HepG2 (cell line): ENCODE results near the gene VARS1. TPM values are rescaled to one million over a fixed set of nuclear protein-coding genes. Genes with fewer than 3 reads are reported as not detected.

Source experiments
- ATF5 ChIP-seq: sonication (generic); formaldehyde crosslinking; IDR thresholded peaks from 2 replicates; pipeline ENCODE4 v1.4.0; 2020; ENCODE audit warnings: mild to moderate bottlenecking, low read depth, missing genetic modification reagents
- BHLHE40 ChIP-seq: IDR thresholded peaks from 2 replicates; pipeline ENCODE4 v1.6.1; 2011; ENCODE audit warnings: low read length, improper control_type of control experiment
- CC2D1A ChIP-seq: sonication (generic); formaldehyde crosslinking; IDR thresholded peaks from 2 replicates; pipeline ENCODE4 v1.8.1; 2023; ENCODE audit warnings: mild to moderate bottlenecking, missing genetic modification reagents
- E2F1 ChIP-seq: sonication (generic); formaldehyde crosslinking; IDR thresholded peaks from 2 replicates; pipeline ENCODE4 v1.5.0; 2020; ENCODE audit warnings: missing genetic modification reagents
- FOXA1 ChIP-seq, 2 experiments: fragments of 450-650 bp in 1 of 2; sonication (generic) in 1 of 2; formaldehyde crosslinking in 1 of 2; IDR thresholded peaks; 2 replicates each; pipeline versions ENCODE4 v1.4.0 to v1.6.1; 2016 to 2020; ENCODE audit warnings: missing genetic modification reagents in 1 of 2
- GTF3A ChIP-seq: sonication (generic); formaldehyde crosslinking; conservative IDR thresholded peaks from 2 replicates; pipeline ENCODE4 v1.4.0; 2020; ENCODE audit warnings: mild to moderate bottlenecking, missing genetic modification reagents
- KAT8 ChIP-seq: IDR thresholded peaks from 2 replicates; pipeline ENCODE4 v1.6.1; 2016; ENCODE audit warnings: missing genetic modification reagents, missing compliant biosample characterization
- MED13 ChIP-seq: sonication (generic); formaldehyde crosslinking; IDR thresholded peaks from 2 replicates; pipeline ENCODE4 v1.5.0; 2020; ENCODE audit warnings: missing genetic modification reagents
- MLLT10 ChIP-seq: sonication (generic); formaldehyde crosslinking; IDR thresholded peaks from 2 replicates; pipeline ENCODE4 v1.4.0; 2020; ENCODE audit warnings: missing genetic modification reagents
- PAX8 ChIP-seq: sonication (generic); formaldehyde crosslinking; IDR thresholded peaks from 2 replicates; pipeline ENCODE4 v1.8.0; 2022; ENCODE audit warnings: mild to moderate bottlenecking, missing genetic modification reagents, borderline replicate concordance
- POLR2AphosphoS2 ChIP-seq: IDR thresholded peaks from 2 replicates; pipeline ENCODE4 v1.6.1; 2011; ENCODE audit warnings: low read depth, low read length, improper control_type of control experiment
- POLR2AphosphoS5 ChIP-seq: IDR thresholded peaks from 2 replicates; pipeline ENCODE4 v1.6.1; 2012; ENCODE audit warnings: low read depth, low read length
- PRDM10 ChIP-seq: sonication (generic); formaldehyde crosslinking; IDR thresholded peaks from 2 replicates; pipeline ENCODE4 v1.4.0; 2020; ENCODE audit warnings: low read depth, missing genetic modification reagents
- SCMH1 ChIP-seq: sonication (generic); formaldehyde crosslinking; IDR thresholded peaks from 2 replicates; pipeline ENCODE4 v1.9.0; 2021; ENCODE audit warnings: missing genetic modification reagents, mild to moderate bottlenecking, borderline replicate concordance
- ZBTB38 ChIP-seq: sonication (generic); formaldehyde crosslinking; IDR thresholded peaks from 2 replicates; pipeline ENCODE4 v1.5.1; 2020; ENCODE audit warnings: mild to moderate bottlenecking, missing genetic modification reagents
- ZNF280D ChIP-seq: sonication (generic); formaldehyde crosslinking; IDR thresholded peaks from 2 replicates; pipeline ENCODE4 v1.5.1; 2020; ENCODE audit warnings: mild to moderate bottlenecking, missing genetic modification reagents
- ZNF382 ChIP-seq: sonication (generic); formaldehyde crosslinking; IDR thresholded peaks from 2 replicates; pipeline ENCODE4 v1.5.0; 2020; ENCODE audit warnings: missing genetic modification reagents, mild to moderate bottlenecking, borderline replicate concordance
- ZNF484 ChIP-seq: sonication (generic); formaldehyde crosslinking; IDR thresholded peaks from 2 replicates; pipeline ENCODE4 v1.5.1; 2020; ENCODE audit warnings: mild to moderate bottlenecking, low read depth, missing genetic modification reagents, borderline replicate concordance
- ZNF576 ChIP-seq: sonication (generic); formaldehyde crosslinking; IDR thresholded peaks from 2 replicates; pipeline ENCODE4 v1.4.0; 2020; ENCODE audit warnings: mild to moderate bottlenecking, missing genetic modification reagents
- ZNF660 ChIP-seq: sonication (generic); formaldehyde crosslinking; IDR thresholded peaks from 2 replicates; pipeline ENCODE4 v1.5.1; 2020; ENCODE audit warnings: mild to moderate bottlenecking, low read depth, missing genetic modification reagents, borderline replicate concordance
- polyA plus RNA-seq, 8 experiments: library from polyadenylated mRNA; depleted of rRNA in 3 of 8; stranded (reverse) in 7 of 8; unstranded in 1 of 8; fragments of >200 nt; fragmentation: Illumina TruSeq in 4 of 8; extraction: Trizol in 4 of 8; gene quantifications; 2 replicates each; pipeline versions ENCODE4 v1.2.1 to v1.2.3, GENCODE V29; 2011 to 2016; ENCODE audit warnings: low read depth in 4 of 8, missing spikeins in 1 of 8, mixed read lengths in 1 of 8; ENCODE audit not compliant: insufficient read depth in 1 of 8
- total RNA-seq, 5 experiments: library from RNA; depleted of rRNA; stranded (reverse); fragments of >200 nt; fragmentation: Illumina TruSeq; extraction: Trizol; gene quantifications; 2 replicates each; pipeline ENCODE4 v1.2.3, GENCODE V29; 2016; ENCODE audit warnings: low read depth in 1 of 5

Gene VARS1
- total and polyA plus RNA-seq, 2 of the 13 experiments (the other 11 are each of a cell fraction or from before 2014, with no cell fraction given), result 14.7 to 56.1 TPM

GRCh38 chr6:31806470-31807272, 11.1 kb upstream of the VARS1 start, which contains the start of gene LSM2 (continued):
- peak; percentile 86; the same call in 1 of the 2 replicates for TF ChIP-seq ZNF280D
- no peak for TF ChIP-seq ZNF660 (CRISPR knock-in tag)
- 0 out of 2 replicates have a peak, but pooled peaks have one; percentile 80 for TF ChIP-seq ATF5 (CRISPR knock-in tag)
- no peak for TF ChIP-seq BHLHE40
- peak; percentile 64; the same call in 1 of the 2 replicates for TF ChIP-seq CC2D1A
- TF ChIP-seq MED13 (CRISPR knock-in tag), result 0 out of 2 replicates have a peak, but pooled peaks have one; percentile 37
- no peak for TF ChIP-seq MLLT10 (CRISPR knock-in tag)
- TF ChIP-seq PAX8 (CRISPR knock-in tag), result peak; percentile 75; the same call in 1 of the 2 replicates
- TF ChIP-seq ZNF576 (CRISPR knock-in tag), result no peak; the same call in 1 of the 2 replicates
- TF ChIP-seq KAT8, result peak; percentile 97
- TF ChIP-seq ZNF484, result peak; percentile 54; the same call in 1 of the 2 replicates
- no peak for TF ChIP-seq SCMH1
- TF ChIP-seq ZNF382 (CRISPR knock-in tag), result no peak
- peak; percentile 85 for TF ChIP-seq E2F1 (CRISPR knock-in tag)
- no peak for TF ChIP-seq POLR2AphosphoS2
- TF ChIP-seq ZBTB38 (CRISPR knock-in tag), result peak; percentile 98
- peak; percentile 89 for TF ChIP-seq PRDM10 (CRISPR knock-in tag)
- no peak for TF ChIP-seq FOXA1 (IDR thresholded peaks at IDR 0.05)
- TF ChIP-seq FOXA1 (CRISPR knock-in tag; IDR thresholded peaks at IDR 0.05), result no peak; the same call in 1 of the 2 replicates
- TF ChIP-seq GTF3A (CRISPR knock-in tag), result peak; percentile 97; the same call in 1 of the 2 replicates
- peak; percentile 86 for TF ChIP-seq POLR2AphosphoS5
